GM21526 (cell line): Measurements from ENCODE around the gene TMEM131L.
"Not testable (repeated sequence)": the region's sequence is repeated elsewhere in the genome, so short reads cannot be mapped to it uniquely, and the experiment has no call there.

ENCODE experiments used
- ATAC-seq: cut with Tn5 transposase; IDR thresholded peaks from one replicate; pipeline ENCODE4 v1.9.1; 2021; ENCODE audit warnings: moderate library complexity; ENCODE audit not compliant: unreplicated experiment, low FRiP score

Gene TMEM131L

DNA sequence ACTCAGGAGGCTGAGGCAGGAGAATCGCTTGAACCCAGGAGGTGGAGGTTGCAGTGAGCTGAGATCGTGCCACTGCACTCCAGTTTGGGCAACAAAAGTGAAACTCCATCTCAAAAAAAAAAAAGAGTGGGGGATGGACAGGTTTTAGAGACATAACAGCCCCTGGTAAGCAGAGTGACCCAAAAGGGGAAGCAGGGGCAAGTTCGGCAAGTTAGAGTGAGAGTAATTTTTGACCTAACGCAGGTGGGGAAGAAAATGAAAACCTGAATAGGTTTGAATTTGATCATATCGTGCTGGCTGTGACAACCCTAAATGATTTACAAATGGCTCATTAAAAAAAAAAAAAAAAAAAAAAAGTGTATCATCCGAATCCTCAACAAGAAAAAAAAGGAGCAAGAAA is 25.7 kb upstream of the TMEM131L start:
- ATAC-seq, result no peak

DNA sequence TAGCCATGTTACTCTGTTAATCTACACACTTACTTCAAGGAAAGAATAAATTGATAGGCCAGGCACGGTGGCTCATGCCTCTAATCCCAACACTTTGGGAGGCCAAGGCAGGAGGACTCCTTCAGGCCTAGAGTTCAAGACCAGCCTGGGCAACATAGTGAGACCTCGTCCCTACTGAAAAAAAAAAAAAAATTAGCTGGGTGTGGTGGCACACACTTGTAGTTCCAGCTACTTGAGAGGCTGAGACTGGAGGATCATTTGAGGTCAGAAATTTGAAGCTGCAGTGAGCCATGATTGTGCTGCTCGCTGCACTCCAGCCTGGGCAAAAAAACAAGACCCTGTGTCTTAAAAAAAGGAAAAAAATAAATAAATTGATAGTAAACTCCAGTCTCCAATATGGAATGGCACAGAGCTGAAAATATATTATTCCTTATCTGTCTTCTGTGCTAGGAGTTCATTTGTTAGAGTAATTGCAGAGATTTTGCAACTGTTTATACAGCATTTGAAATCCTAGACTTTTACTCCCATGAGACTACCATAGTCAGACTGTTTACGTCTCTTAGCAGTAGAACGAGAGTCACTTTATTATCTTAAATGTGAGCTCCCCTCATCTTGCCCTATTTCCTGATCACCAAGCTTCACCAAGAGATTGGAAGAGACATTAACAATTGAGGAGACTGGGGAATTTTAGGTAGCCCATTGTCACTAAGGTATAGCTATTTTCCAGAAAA is 18.8 kb upstream of the TMEM131L start:
- no peak for ATAC-seq

DNA sequence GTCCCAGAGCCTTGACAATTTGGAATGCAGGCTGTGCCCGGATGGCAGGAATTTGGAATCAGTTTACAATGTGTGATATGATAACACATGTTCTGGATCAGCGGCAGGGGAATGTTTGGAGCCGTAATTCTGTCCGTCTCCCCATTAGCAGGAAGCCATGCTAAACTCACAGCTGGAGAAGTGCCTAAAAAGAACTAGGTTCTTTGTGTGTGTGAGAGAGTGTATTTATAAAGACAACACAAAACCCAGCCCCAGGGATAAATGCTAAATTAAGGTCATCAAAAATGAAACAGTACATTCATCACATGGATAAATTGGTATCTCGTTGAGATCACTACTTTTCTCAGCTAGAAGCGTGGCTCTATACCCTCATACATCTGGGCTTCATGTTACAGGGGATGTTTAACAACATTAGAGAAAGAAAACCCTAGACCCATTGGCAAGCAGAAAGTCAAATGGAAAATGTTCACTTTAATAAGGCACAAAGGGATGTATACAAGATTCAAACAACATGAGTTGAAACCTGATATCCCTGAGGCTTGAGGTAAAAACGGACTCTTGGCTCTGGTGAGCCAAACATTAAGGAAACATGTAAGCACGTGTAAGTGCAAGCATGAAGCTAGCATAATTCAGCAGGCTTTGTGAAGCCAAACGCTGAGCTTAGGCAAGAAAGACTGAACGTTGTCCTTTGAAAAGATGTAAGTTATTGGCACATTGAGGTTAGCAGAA is 18.0 kb upstream of the TMEM131L start:
- ATAC-seq, result no peak

DNA sequence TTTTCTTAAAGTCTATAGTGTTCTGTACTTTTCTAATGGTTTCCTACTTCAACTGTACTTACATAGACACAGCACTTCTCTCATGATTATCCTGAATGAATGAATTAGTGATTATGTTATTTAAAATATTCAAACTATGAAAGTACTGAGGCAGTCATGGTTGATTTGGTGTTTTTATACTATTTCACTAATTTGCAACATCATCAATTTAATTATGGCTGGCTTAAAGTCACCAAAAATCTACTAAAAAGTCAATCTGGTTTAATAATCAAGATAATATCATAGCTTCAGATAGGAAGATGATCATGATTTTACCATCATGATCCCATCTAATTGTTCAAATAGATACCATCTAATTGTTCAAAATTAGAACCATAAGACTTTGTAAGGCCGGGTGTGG is 16.8 kb upstream of the TMEM131L start:
- ATAC-seq, result no peak

DNA sequence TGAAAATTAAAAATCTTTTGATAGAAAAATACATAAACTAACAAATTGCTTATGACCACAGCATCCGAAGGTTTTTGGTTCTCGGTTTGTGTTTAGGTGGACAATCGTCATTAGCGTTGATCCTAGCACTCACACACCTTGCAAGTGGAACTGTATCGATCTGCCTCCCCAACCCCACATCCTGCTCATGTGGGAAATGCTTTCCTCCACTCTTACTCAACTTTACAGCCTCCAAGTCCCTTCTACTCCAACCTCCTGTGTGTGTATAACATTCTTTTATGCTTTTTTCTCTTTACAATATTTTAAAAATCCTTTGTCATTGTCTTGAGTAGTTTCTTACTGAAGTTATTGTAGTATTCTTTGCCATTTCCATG is 15.6 kb upstream of the TMEM131L start:
- no peak for ATAC-seq

DNA sequence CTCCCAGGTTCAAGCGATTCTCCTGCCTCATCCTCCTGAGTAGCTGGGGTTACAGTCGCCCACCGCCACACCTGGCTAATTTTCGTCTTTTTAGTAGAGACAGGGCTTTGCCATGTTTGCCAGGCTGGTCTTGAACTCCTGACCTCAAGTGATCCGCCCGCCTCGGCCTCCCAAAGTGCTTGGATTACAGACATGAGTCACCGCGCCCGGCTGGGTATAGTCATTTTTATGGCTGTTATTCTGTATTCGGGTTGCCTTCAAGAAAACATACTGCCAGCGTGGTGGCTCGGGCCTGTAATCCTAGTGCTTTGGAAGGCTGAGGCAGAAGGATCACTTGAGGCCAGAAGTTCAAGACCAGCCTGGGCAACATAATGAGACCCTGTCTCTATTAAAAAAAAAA is 15.0 kb upstream of the TMEM131L start:
- ATAC-seq, result not testable (repeated sequence)

DNA sequence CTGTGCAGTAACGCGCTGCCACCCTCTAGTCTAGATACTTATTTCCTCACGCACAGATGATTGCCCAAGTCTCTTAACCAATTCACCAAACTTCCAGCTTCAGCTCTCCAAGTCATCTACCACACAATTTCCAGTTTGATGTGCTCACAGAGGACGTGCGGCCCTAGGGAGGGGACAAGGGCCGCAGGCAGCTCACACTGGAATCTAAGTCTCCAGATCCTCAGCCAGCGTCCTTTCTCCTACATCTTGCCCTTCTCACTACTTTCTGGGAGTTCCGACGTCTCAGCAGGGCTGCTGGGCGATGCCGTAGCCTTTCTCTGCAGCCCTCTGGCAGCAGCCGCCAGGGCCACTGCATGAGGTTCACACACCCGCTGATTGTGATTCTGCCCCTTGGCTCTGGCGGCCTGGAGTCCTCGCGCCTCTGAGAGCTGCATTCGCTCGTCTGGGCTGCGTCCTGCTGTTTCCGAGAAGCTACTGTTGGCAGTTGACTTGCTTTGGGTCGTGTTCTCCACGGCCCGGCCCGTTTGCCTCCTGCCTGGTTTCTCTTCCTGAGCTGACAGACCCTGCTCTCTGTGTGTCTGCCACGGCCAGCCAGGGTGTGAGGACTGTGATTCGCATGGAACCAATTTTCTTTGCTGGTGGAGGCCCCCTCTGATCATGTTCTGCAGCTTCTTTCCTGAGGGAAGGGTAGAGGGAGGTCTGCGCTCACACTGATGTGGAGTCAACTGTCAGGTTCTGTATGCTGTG is 14.1 kb upstream of the TMEM131L start:
- ATAC-seq, result no peak

DNA sequence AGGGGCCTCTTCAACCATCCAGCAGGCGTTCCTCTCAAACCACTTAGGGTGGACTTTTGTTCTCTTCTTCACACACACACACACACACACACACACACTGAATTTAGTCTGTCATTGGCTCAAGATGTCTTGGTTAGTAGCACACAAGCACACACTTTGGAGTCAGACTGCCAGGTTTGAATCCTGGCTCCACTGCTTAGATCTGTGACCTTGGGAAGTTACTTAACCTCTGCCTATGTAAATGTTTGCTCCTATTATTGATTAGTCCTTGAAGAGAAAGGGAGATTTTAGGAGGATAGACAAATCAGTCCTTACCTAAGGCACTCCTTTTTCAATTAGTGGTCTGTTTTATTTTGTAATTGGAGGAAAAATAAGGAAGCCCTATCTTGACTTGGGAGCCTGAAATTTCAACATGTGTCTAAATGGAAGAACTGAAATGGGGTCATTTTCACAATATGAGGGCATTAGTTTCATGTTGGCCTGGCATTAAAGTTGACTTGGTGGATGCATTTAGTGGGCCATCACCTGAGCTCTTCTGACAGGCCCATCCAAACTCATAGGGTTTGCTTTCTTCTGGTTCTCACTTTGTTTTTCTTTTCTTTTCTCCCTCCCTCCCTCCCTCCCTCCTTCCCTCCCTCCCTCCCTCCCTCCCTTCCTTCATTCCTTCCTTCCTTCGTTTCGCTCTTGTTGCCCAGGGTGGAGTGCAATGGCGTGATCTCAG is 13.3 kb upstream of the TMEM131L start:
- ATAC-seq, result no peak

DNA sequence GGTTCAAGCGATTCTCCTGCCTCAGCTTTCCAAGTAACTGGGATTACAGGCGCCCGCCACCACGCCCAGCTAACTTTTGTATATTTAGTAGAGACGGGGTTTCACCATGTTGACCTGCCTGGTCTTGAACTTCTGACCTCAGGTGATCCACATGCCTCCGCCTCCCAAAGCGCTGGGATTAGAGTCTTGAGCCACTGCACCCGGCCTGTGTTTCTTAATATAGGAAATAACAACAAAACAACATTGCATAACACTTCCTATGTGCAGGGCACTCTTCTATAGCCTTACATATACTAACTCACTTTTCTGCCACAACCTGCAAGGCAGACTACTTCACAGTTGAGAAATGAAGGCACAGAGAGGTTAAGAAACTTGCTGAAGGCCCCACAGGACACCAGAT is 12.8 kb upstream of the TMEM131L start:
- ATAC-seq, result no peak

DNA sequence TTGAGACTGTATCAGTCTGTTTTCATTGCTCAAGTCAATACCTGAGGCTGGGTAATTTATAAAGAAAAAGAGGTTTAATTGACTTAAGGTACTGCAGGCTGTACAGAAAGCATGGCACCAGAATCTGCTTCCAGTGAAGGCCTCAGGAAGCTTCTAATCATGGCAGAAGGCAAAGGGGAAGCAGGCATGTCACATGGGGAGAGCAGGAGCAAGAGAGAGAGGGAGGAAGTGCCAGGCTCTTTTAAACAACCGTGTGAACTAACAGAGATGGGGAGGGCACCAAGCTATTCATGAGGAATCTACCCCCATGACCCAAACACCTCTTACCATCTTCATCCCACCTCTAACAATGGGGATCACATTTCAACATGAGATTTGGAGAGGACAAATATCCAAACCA is 7.2 kb upstream of the TMEM131L start:
- no peak for ATAC-seq

DNA sequence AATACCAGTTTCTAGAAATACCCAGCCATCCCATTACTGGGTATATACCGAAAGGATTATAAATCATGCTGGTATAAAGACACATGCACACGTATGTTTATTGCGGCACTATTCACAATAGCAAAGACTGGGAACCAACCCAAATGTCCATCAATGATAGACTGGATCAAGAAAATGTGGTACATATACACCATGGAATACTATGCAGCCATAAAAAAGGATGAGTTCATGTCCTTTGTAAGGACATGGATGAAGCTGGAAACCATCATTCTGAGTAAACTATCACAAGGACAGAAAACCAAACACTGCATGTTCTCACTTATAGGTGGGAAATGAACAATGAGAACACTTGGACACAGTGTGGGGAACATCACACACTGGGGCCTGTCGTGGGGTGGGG is 4.6 kb upstream of the TMEM131L start:
- ATAC-seq, result not testable (repeated sequence)

DNA sequence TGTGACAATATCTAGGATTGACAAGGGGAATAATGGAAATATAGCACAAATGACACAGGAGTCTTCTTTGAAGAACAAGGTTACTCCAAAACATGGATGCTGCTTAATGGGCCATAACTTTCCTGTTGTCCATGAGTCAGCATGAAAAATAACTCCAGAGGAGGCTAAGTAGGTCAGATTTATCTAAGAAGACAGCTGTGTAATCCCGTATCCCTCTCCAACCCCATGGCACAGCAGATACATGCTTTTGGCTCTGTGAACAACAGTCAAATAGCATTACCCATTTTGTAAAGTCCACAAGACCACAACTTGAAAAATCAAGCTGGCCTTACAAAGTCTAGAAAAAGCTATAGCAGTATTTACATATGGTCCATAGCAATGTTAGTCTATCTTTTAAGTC is 2.1 kb upstream of the TMEM131L start:
- ATAC-seq, result no peak

DNA sequence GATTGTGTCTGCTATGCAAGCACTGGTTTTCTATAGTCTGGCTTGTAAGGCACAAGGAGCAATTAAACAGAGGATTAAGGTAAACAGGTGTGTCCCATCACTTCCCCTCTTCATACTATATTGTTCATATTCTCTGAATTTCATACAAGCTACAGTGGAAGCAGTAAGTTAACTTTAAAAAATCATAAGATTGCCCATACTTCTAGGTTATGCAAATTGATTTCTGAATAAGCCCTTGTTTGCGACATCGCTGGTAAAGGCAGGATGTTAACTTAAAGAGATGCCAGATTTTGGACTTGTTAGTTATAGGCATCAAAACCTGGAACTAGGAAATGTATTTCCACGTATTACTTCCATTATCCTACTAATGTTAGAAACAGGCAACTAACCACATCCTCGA is 1.0 kb upstream of the TMEM131L start:
- no peak for ATAC-seq

DNA sequence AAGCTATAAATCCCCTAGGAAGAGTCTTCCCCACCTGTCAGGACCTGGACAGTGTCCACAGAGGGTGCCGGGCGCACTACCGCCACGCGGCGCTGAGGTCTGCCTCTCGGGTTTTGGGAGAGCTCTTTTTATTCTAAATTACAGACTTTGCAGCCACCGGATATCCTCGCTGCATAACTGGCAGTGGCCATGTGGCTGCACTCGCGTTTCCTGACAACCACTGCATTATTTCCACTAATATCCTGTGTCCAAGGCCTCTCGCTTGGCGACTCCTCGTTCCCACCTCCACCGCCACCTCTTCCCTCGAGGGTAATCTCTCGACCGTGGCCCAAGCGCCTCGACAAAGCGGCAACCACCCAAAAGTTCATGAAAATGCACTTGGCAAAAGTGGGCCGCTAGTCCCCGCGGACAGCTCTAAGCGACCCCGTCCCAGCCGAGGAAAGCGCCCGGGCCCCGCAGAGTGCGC is 512 bp upstream of the TMEM131L start:
- ATAC-seq, result peak; percentile 4

DNA sequence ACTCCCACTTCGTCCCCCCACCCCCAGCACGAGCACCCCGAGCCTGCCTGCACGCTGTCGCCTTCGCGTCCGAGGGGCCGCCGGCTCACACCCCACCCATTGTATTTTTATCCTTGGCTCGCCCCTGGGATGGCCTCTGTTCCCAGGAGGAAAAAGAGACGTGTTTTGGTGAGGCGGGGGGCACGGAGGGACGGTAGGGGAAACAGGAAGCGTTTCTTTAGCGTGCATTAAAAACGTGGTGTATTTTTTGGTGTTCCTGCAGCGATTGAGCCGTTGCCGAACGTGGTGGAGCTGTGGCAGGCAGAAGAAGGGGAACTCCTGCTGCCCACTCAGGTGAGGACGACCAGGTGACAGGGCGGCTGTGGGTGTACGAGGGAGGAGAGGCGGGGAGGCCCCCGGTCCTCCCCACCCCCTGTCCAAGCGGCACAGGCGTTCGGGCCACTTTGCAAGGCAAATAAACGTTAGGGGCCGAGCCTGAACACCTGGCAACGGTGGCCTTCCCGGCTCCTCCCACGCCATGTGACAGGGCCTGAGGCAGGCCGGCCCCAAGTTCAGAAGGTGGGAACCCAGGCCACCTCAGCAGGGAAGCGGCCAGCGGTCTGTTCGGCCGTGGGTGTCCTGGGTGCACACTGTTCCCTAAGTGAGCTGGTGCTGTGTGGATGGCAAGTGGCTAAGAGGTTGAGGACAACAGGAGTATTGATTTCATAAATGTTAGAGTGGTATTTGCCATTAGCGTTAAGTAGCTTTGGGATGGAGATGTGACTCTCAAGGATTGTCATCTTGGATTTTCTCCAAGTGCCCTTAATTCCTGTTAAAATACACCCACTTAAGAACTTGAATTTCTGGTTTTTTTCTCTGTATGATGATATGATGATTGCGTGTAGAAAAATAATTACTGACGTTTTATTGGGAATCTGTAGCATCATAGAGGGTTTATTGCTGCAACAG is 1.1 kb downstream of the TMEM131L start:
- peak; percentile 57 for ATAC-seq

DNA sequence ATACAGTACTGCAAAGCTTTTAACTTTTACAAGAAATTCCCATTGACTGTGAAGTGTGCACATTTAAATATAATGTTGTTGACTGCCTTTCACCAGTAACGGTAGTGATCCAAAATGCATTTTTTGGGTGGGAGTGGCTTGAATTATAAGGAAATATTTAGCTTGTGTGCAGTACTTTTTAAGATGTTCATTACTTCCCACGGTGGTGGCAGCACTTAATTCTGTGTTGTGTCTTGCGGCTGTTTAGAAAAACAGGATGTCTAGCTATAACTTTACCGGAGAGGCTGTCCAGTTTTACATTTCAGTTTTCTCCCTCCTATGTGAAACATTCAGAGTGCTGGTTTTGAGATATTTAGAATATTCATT is 1.7 kb downstream of the TMEM131L start:
- no peak for ATAC-seq

DNA sequence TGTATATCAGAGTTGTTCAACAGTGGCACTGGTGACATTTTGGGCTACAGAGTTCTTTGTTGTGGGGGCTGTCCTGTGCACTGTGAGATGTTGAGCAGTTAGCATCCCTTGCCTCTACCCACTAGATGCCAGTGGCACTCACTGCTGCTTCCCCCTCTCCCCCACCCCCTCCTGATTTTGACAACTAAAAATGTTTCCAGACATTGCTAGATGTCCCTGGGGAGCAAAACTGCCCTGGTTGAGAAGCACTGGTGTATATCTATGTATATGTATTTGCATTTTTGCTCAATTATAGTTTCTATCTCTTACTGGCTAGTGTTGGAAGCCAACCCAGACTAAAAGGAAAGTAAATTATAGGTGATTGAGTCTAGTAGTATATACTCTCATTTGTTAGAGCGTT is 2.4 kb downstream of the TMEM131L start:
- no peak for ATAC-seq

DNA sequence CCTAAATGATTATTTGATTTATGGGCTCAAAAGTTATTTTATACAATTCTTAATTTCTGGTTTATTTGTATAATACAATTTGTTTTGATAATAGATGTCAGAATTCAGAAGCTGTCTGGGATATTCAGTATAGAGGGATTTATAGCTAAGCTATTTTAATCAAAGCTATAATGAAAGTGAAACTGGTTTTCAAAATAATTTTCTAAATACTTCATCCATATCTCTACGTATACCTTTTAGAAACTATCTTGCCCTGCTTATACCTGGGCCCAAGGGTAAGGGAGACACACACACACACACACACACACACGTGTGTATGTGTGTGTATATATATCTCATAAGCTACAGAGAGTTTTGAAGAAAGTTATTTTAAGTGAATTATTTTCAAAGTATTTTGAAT is 2.9 kb downstream of the TMEM131L start:
- no peak for ATAC-seq

DNA sequence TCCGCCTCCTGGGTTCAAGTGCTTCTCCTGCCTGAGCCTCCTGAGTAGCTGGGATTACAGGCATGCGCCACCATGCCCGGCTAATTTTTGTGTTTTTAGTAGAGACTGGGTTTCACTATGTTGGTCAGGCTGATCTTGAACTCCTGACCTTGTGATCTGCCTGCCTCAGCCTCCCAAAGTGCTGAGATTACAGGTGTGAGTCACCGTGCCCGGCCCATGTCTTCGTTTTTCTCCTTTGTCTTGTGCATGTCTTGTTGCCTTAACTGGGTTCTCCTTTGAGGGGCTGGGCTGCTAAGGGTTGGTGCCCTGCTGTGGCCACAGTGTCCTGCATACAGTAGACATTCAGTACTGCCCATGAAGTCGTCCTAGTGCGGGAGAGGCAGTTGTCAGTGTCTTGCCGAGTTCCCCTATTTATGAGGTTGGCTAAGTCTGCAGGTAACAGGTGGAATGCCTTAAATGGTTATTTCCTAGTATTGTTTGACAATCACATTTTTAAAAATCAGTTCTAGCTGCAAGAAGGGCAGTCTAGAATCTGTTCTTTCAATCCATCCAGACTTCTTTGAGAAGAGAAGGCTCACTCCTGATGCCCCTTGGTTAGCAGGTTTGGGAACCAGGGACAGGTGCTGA is 5.0 kb downstream of the TMEM131L start:
- ATAC-seq, result not testable (repeated sequence)
